HCEC 1CT (cell line): ENCODE results near the gene ZC3H12C.
"Not testable (repeated sequence)": the region's sequence is repeated elsewhere in the genome, so short reads cannot be mapped to it uniquely, and the experiment has no call there.

Experiments
- DNase-seq: peaks from one replicate; pipeline ENCODE4 v3.0.0-alpha.2; 2017

The ZC3H12C gene

DNA sequence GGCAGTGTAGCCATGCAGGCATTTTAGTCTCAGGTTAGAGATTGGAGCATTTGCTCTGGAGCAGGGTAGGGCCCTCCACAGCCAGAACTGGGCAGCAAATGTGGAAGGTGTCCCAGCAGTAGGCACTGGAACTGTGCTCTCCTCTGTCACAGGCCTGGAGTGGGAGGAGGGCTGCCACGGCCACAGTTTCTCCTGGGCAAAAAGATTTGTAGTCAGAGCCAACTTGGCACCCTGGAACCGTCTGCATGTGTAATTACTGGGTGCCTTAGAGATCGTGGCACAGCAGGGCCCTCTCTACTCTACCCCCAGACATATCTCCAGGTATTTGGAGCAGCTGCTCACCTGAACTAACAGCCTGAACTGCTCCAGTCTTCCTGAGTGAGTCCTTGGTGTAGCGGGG lies 93.7 kb downstream of the ZC3H12C start:
- DNase-seq = no peak

GRCh38 chr11:110187731-110188130 lies 94.5 kb downstream of the ZC3H12C start:
- DNase-seq = no peak

DNA sequence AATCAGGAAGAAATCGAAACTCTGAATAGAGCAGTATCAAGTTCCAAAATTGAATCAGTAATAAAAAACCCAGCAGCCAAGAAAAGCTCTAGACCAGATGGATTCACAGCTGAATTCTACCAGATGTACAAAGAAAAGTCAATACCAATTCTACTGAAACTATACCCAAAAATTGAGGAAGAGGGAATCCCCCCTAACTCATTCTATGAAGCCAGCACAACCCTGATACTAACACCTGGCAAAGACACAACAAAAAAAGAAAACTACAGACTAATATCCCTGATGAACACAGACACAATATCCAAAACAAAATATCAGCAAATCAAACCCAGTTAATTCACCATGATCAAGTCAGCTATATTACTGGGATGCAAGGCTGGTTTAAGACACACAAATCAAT lies 97.7 kb downstream of the ZC3H12C start:
- DNase-seq = no peak

- not testable (repeated sequence) for DNase-seq
These were observed 99.6 kb downstream of the ZC3H12C start for GRCh38 chr11:110192604-110193282.

DNA sequence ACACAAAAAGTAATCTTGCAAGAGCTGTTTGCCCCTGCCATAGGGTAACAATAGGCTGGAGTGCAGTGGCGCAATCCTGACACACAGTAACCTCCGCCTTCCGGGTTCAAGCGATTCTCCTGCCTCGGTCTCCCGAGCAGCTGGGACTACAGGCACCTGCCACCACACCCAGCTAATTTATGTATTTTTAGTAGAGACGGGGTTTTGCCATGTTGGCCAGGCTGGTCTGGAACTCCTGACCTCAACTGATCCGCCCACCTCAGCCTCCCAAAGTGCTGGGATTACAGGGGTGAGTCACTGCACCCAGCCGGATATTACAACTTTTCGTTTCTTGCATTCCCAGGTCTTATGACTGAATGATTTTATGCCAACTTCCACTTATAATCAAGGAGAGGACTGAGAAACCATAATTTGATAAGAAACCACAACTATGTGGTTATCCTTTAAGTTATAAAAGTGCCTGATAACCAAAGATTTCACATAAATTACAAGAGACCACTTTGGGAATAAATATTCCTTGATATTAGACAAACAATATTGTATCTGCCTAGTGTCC lies 101.1 kb downstream of the ZC3H12C start:
- DNase-seq = peak; percentile 87

- peak; percentile 95 for DNase-seq
These were observed 103.1 kb downstream of the ZC3H12C start for GRCh38 chr11:110196241-110196754.

DNA sequence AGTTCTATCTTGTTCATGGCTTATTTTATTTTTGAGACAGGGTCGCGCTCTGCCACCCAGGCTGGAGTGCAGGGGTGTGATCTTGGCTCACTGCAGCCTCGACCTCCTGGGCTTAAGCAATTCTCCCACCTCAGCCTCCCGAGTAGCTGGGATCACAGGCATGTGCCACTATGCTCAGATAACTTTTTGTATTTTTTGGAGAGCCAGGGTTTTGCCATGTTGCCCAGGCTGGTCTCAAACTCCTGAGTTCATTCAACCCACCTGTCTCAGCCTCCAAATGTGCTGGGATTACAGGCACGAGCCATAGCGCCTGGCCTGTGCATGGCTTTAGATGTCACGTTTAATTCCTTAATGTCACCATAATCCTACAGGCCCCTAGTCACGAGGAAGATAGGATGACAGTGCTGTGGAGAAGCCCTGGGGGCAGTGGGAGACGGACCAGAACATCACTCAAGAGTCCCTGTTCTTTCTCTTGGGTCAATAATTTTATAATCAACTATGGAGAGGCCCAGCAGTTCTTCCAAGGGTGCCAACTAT lies 103.8 kb downstream of the ZC3H12C start:
- no peak for DNase-seq

- DNase-seq = peak; percentile 81
These were observed 105.0 kb downstream of the ZC3H12C start for GRCh38 chr11:110198031-110198729.

GRCh38 chr11:110199184-110199981 lies 106.2 kb downstream of the ZC3H12C start:
- DNase-seq = peak; percentile 72

- DNase-seq = peak; percentile 27
These were observed 107.0 kb downstream of the ZC3H12C start for GRCh38 chr11:110200241-110200640.

- no peak for DNase-seq
These were observed 107.6 kb downstream of the ZC3H12C start for GRCh38 chr11:110200836-110201235.

DNA sequence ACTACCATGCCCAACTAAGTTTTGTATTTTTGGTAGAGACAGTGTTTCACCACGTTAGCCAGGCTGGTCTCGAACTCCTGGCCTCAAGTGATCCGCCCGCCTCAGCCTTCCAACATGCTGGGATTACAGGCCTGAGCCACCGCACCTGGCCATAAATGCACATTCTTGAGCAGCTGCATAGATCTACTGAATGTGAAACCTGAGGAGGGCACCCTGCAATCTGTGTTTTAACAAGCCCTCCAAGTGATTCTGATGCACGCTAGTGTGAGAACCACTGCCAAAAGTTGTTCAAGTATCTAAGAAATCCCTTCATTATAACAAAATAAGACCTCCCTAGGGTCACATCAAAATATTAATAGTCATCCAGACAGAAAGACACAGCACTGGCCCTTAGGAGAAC lies 113.9 kb downstream of the ZC3H12C start:
- no peak for DNase-seq

- DNase-seq = not testable (repeated sequence)
These were observed 115.6 kb downstream of the ZC3H12C start for GRCh38 chr11:110208678-110209312.

GRCh38 chr11:110209313-110209694 lies 116.1 kb downstream of the ZC3H12C start:
- not testable (repeated sequence) for DNase-seq

DNA sequence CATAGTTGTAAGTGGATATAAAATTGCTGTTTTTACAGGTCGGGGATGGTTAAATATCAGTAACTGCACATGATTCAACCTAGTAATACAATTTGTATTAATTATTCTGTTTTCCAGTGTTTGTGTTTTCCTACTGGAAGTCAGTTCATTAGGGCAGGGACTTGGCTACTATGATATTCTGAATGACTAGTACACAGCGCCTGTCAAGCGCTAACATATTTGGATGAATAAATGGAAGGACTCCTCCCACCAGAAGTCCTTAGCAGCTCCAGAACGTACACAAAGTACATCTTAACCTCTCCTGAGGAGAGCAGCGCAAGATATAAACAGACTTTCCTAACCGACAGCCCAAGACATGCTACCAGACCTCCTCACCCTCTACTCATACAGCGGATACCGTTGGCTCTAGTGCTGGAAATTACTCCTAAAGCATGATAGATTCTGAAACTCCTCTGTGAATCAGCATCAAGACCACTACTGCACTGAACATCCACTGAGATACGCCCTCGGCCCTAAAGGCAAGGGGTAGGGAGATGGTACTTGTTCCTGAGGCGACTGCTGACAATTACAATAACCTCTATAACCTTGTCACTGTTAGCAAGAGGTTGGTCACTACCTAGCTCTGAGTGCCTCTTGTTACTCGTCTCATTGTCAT lies 124.2 kb downstream of the ZC3H12C start:
- no peak for DNase-seq

DNA sequence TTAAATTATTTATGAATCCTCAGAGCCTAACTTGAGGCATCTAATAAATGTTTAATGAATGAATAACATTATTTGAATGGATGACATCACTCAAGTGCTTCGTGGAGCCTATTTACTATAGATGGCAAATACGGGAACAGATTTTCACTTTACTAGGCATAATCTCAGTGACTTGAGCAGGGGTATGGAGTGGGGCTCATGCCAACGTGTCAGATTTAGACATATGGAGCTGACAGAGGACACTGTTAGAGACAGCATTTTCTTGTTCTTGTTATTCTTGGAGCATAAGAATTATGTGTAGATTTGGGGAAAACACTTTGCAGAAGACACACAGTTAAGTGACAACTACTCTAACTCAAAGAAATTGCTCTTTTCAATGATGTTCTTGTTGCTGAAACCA lies 124.7 kb downstream of the ZC3H12C start:
- no peak for DNase-seq

GRCh38 chr11:110219006-110219785 lies 126.0 kb downstream of the ZC3H12C start:
- peak; percentile 27 for DNase-seq
